ENCODE results near the gene RPP25L. TPM values are rescaled to one million over a fixed set of nuclear protein-coding genes. Genes with fewer than 3 reads are reported as not detected.

Gene RPP25L
- total and polyA plus RNA-seq, 9 of the 15 experiments (the other 6 are each of a cell fraction or from before 2014, with no cell fraction given) = 16.3 to 43.7 (median 29.0) TPM

GRCh38 chr9:34620061-34620994 is 8.4 kb upstream of the RPP25L start, which contains the start of gene DCTN3 (continued):
- TF ChIP-seq SIX5 (IDR thresholded peaks at IDR 0.05; ENCODE audit: borderline replicate concordance in 1 of 2, insufficient read depth in 1 of 2, low read depth in 1 of 2, low read length in 2 of 2) = no peak
- no peak for TF ChIP-seq RBM15 (IDR thresholded peaks at IDR 0.05; ENCODE audit: insufficient read depth, low read length)
- no peak for TF ChIP-seq U2AF1 (optimal IDR thresholded peaks at IDR 0.05; ENCODE audit: low read depth, low read length)
- no peak for TF ChIP-seq ZNF584 (CRISPR knock-in tag; IDR thresholded peaks at IDR 0.05; ENCODE audit: low read depth)
- TF ChIP-seq BRF2 (IDR thresholded peaks at IDR 0.05; ENCODE audit: borderline replicate concordance, insufficient read depth, insufficient read length) = no peak
- no peak for TF ChIP-seq BHLHE40 (IDR thresholded peaks at IDR 0.05; ENCODE audit: low read length)
- no peak for TF ChIP-seq SNRNP70 (optimal IDR thresholded peaks at IDR 0.05; ENCODE audit: low read depth, low read length)
- no peak for TF ChIP-seq PHB2 (IDR thresholded peaks at IDR 0.05; ENCODE audit: low read depth)
- no peak for TF ChIP-seq ZNF24 (IDR thresholded peaks at IDR 0.05)
- TF ChIP-seq DNMT1 (IDR thresholded peaks at IDR 0.05) = no peak
- no peak for TF ChIP-seq ZZZ3 (IDR thresholded peaks at IDR 0.05)
- TF ChIP-seq, protein P1, sequence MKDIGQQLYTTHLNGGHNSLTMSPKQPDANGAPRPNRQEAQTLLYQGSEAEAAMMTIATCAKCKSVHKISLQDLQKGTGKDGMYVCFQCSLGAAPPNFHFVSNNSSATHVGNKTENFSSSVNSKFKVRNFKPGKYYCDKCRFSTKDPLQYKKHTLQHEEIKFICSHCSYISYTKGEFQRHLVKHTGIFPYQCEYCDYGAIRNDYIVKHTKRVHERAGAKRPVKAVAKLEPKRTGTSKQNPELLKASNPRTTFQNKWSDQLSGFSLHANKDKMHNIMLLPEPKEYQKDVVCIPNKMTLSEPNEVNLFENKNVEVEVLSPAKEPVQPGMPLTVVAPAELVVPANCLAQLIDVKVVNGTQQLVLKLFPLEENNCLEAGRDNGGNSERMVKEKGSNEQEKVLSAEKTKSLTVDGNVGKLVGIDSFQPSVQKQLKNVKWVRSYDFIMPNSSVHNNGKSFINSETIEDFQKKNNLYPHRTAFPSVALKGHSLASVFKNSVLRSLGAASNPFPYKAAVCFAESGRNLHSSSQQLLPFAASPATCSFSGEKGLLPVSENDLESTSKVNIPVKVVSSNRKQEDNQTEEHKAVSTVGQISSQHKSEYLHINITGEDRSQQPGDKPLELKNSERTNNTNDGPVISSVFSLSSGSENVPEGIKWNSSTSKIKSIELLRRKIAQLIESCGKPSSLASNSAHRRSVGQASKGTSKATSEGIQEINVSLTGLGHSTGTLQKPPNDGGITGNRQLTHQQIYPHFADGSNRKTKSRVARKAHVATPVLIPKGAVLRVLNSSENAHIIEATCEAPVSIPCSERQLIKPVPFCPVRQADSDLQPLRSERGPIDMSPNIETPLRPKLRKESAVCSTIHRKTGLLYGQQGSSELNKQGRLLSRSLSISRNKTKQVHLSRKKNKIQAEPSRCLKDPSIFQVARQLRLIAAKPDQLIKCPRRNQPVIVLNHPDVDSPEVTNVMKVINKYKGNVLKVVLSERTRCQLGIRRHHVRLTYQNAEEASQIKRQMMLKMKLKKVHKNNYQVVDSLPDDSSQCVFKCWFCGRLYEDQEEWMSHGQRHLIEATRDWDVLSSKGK (CRISPR knock-in tag; IDR thresholded peaks at IDR 0.05) = no peak
- no peak for TF ChIP-seq ZC3H11A (IDR thresholded peaks at IDR 0.05; ENCODE audit: low read depth, low read length)
- no peak for TF ChIP-seq E2F3 (CRISPR knock-in tag; IDR thresholded peaks at IDR 0.05)
- no peak for TF ChIP-seq ZFP1 (CRISPR knock-in tag; IDR thresholded peaks at IDR 0.05)
- TF ChIP-seq ZKSCAN1 (IDR thresholded peaks at IDR 0.05; ENCODE audit: low read depth, low read length) = no peak
- peak; percentile 22; the same call in 1 of the 2 replicates for TF ChIP-seq EP400 (IDR thresholded peaks at IDR 0.05)
- no peak for TF ChIP-seq TRIM28 (IDR thresholded peaks at IDR 0.05)
- no peak for TF ChIP-seq ZNF274 (IDR thresholded peaks at IDR 0.05; ENCODE audit: borderline replicate concordance, low read depth, low read length)
- no peak for TF ChIP-seq MEF2A (IDR thresholded peaks at IDR 0.05; ENCODE audit: control insufficient read depth, low read depth, low read length)
- no peak for TF ChIP-seq ZC3H8 (IDR thresholded peaks at IDR 0.05)
- no peak for TF ChIP-seq GTF2F1 (IDR thresholded peaks at IDR 0.05; ENCODE audit: low read depth, low read length)
- peak; percentile 44; the same call in 1 of the 2 replicates for TF ChIP-seq TFAP4 (CRISPR knock-in tag; IDR thresholded peaks at IDR 0.05; ENCODE audit: borderline replicate concordance)

Measured in K562 (cell line).